ENCODE measurements around the gene CSTF3. TPM values are rescaled to one million over a fixed set of nuclear protein-coding genes. Genes with fewer than 3 reads are reported as not detected.
A peak's percentile ranks its signal among the peaks of the same experiment; 100 is the strongest.

Gene CSTF3
- total RNA-seq, 1 donor from 2014 or later = 13.5 TPM

GRCh38 chr11:33040033-33040861 is 121.0 kb downstream of the CSTF3 start:
- no peak for ATAC-seq

GRCh38 chr11:33039274-33040032 is 121.8 kb downstream of the CSTF3 start, which contains the start of gene TCP11L1:
Gene TCP11L1, plus strand, starts transcription at chr11:33039572. Its CDS starts 4,202 bp downstream, at chr11:33043774.
- ATAC-seq = peak; percentile 80

- no peak for ATAC-seq
Observed at GRCh38 chr11:33035011-33035410, 126.3 kb downstream of the CSTF3 start.

Other genes starting within 250 kb of the CSTF3 start
- gene DEPDC7, start 145.6 kb downstream of the CSTF3 start, total RNA-seq = 5.6 TPM
- 7.6 TPM for gene TCP11L1, start 121.9 kb downstream of the CSTF3 start, total RNA-seq
- gene HIPK3, start 95.9 kb upstream of the CSTF3 start, total RNA-seq = 61.4 TPM
- 0.48 TPM for gene KIAA1549L, start 214.6 kb upstream of the CSTF3 start, total RNA-seq